NCI-H128 (cell line): Measurements from ENCODE around the gene CYP11A1.
"Not testable (repeated sequence)": the region's sequence is repeated elsewhere in the genome, so short reads cannot be mapped to it uniquely, and the experiment has no call there.

Experiments
- DNase-seq: peaks from one replicate; lab custom pipeline; 2025; ENCODE audit not compliant: unreplicated experiment; lab: John Stamatoyannopoulos, UW

Gene CYP11A1

DNA sequence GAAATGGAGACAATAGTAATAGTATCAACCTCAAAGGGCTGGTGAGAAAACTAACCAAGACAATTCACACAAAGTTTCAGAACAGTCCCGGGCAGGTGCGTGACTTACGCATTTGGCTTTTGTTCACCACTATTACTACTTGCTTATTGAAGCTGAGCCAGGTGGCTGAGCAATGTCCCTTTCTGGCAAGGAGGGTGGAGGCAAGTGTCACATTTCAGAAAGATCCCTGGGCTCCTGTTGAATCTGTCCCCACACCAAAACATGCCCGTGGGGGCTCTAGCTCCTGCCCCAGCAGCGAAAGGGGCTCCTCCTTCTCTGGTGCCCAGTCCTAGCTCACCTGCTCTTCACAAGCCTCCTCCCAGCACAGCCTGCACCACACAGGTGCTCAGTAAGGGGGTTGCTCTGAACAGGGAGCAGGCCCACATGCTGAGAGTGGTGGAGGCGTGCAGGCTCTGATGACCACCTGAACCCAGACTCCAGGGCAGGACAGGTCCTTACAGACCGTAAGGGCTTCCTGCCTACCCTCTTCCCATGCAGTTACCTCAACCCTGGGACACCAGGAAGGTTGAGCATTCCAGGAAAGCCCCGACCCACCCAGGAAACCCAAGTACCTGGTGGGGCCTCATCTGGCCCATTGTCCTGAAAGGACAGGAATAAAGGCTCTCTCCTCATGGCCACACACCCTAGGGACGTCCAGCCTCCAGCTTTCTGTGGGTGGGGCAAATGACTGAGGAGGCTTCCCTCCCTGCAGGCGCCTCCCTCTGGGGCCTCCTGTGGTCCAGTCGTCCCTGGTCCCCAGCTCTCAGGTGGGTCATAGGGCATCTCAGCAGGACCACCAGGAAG is 33.7 kb upstream of the CYP11A1 start:
- no peak for DNase-seq

DNA sequence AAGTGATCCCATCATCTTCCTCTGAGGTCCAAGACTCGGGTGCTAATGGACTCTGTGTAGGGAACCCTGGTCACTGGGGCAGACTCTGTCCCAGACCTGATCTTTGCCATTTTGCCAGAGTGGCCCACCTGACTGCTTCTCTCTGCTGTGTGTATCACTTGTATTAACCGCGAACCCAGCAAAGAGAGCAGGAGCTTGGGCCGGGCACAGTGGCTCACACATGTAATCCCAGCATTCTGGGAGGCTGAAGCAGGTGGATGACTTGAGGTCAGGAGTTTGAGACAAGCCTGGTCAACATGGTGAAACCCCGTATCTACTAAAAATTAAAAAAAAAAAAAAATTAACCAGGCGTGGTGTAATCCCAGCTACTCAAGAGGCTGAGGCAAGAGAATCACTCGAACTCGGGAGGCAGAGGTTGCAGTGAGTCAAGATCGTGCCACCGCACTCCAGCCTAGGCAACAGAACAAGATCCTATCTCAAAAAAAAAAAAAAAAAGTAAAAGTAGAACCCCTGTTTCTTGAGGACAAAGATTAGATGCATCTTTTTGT is 32.9 kb upstream of the CYP11A1 start:
- no peak for DNase-seq

DNA sequence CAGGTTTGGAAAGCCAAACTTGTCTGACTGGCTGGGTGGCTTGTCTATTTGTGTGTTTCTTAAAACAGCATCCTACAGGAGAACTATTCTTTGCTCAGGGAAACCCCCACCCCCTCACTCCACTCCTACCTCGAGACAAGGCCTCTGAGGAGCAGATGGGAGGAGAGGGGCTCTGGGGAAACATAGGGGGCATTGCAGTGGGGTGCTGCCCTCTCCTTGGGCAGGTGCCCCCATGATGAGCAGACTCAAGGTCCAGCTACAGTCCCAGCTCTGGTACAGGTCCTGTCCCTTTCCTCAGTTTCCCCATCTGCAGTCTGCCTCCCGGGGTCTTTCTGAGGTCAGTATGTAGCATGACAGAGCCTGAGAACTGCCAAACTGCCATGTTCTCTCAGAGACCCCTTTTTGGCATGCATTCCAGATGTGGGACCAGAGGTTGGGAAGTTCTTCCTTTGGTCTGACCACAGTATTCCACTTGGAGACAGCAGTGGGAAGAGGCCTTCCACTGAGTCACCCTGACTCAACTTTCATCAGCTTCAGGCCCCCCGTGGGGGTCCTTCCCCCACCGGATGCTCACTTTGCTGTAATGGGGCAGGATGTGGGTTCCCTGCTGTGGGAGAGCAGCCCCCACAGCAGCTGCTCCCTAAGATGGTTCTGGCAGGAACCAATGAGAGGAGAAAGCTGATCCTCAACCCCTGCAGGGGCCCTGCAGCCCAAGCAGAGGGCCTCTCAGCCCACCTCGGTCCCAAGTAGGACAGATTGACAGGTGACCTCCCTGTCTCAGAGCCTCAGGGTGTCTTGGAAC is 32.3 kb upstream of the CYP11A1 start:
- DNase-seq = no peak

DNA sequence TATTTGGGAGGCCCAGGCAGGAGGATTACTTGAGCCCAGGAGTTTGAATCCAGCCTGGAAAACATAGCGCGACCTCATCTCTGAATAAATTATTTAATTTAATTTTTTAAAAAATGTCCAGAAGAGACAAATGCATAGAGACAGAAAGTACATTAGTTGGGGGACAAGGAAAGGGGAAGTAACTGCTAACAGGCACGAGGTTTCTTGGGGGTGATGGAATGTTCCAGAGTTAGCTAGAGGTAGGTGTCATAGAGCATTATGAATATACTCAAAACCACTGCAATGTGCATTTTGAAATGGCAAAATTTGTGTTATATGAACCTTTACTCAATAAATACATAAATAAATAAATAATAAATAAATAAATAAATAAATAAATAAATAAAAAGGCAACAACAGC is 31.7 kb upstream of the CYP11A1 start:
- DNase-seq = no peak

DNA sequence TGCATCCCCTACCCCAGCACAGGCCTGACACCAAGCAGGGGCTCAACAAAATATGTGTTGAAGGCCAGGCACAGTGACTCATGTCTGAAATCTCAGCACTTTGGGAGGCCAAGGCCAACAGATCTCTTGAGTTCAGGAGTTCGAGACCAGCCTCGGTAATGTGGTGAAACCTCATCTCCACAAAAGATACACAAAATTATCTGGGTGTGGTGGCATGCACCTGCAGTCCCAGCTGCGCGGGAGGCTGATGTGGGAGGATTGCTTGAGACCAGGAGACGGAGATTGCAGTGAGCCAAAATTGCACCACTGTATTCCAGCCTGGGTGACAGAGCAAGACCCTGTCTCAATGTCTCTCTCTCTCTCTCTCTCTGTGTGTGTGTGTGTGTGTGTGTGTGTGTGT is 30.7 kb upstream of the CYP11A1 start:
- no peak for DNase-seq

DNA sequence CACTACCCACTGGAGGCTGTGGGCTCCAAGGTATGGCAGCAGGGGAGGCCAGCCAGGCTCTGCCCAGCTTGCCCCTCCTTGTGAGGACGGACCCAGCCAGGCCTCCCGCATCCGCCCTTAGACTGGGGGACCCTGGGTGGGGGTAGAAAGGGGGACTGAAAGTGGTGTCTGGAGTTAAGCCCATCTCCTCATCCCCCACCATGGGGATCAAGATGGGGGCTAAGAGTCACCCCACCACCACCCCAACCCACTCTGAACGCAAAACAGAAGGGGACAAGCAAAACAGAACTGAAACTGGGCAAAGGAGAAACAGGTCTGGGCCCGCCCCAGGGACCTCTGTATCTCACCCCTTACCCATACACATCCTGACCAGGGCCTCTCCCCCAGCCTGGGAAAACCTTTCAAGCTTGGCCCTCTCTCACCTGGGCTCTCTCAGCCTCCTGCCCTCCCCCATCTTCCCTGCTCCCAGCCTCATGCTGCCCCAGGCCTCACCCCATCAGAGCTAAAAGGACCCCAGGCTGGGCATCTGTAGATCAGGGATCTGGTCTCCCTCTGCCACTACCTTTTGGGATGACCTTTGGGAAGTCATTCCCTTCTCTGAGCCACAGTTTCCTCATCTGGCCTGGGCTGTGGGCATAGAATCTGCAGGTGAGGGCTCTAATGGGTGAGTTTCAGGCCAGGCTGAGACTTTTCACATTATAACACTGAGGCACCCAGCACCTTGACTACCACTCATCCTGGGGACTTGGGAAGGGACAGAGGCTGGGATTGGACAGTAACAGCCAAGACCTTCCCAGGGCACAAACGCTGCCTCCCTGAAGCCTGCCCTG is 30.0 kb upstream of the CYP11A1 start:
- DNase-seq = no peak

DNA sequence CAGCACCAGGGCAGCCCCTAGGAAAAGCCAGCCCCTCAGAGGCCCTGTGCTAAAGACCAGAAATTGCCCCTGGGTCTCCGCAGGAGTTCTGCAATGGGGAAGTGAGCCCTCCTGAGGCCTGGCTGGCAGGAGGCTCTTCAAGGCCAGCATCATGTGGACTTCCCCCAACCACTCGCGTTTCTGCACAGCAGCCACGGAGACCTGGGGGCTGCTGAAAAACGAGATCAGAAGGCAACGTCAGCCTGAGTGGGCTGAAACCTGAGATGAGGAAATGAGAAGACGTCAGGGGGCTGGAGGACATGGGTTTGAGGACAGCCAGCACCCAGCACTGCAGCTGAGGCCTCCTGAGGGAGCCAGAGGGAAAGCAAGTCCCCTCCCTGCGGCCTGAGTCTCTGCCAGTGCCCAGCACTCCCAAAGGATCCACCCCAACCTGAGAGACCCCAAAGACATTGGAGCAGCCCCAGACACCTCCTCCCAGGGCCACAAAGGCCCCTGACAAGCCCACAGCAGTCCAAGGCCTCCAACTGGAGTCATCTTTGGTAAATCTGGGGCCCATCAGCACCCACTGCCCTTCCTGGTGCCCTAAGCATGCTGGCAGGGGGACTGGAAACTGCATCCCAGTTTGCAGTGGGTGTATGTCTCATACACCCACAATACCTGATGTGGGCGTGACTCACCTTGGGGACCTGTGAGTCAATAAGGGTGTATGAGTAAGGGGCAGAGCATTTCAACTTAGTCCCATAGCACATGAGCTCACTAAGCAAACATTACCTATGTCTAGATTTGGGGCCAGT is 29.2 kb upstream of the CYP11A1 start:
- no peak for DNase-seq

DNA sequence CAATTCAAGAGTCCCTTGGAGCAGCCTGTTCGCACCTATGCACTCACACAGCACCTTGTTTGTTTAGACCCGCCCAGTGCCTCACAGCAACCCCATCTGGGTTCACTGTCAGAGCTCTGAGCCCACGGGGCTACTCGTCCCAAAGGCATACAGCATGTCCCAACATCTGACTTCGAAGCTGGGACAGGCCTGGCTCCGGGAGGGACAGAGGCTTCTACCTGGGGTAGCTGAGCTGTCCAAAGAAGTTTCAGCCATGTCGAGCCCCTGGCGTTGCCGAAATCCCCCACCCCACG is 28.6 kb upstream of the CYP11A1 start:
- DNase-seq = no peak

DNA sequence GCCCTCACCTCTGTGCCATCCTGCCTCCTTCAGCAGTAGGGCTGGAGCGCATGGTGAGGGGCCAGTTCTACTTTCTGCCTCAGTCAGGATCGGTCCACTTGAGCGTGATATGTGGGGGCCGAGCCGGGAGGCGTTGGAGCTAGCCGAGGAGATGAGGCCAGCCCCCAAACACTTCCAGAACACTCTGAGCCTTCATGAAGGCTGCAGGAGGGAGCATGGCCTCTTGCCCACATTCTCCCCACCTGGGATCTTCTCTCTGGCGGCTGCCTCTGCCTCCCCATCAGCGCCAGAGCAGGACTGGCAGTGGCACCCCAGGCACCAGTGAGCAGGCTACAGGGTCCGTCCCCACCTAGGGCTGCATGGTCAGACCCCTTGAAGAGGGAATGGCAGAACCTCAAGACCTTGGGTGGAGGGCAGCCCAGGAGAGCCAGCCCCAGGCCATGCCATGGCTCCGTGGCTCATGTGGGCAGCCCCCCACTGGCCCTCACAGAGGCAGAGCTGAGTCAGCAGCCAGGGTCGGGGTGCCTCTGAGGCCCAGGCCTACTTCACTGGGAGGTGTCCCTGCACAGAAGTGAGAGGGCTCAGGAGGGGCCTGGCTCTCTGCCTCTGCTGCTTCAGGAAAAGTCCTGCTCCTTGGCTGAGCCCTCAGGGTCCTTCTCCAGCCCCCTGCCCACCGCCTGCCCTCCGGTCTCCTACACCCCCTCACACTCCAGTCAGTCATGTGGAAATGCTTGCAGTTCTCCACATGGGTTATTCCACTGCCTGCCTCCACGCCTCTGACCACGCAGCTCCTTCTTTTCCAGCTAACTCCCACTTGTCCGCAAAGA is 28.1 kb upstream of the CYP11A1 start:
- DNase-seq = no peak

DNA sequence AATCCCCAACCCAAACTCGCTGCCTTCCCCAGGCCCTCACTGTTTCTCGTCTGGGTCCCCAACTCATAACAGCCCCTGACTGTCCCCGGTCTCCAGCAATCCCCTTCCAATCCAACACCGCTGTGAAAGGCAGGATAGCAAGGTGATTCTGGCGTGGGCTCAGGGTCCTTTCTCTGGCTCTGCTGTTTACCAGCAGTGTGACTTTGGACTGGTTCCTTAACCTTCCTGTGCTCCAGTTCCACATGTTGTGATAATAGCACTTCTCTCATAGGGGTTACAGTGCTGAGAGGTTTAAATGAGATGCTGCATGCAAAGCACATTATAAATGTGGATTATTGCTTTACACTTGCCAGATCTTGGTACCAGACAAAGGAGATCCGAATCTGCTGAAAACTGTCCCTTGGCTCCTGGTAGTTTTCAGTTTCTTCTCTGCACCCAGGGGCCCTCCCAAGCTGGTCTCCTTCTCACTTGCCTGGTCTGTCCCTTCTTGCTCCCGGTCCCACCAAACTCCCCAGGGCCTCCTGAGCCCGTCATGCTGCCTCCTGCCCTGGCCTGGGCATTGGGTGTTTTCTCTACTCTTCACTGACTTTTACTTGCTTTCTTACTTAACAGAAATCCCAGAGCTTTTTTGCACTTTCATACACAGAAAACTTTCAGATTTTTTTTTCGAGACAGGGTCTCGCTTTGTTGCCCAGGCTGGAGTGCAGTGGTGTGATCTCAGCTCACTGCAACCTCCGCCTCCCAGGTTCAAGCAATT is 26.8 kb upstream of the CYP11A1 start:
- DNase-seq = no peak

DNA sequence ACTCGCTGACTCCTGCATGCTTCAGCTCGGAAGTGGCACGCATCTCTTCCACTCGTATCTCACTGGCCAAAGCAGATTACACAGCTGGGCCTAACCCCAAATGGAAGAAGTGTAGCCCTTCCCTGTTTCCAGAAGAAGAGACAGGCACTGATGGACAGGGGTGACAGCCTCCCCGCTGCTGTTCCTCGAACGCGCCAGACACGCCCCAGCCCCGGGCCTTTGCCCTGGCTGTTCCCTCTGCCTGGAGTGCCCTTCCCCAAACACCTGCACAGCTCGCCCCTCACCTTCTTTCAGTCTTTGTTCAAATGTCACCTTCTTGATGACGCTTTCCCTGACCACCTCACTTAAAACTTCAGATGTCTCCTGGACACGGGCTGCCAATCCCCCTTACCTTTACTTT is 26.0 kb upstream of the CYP11A1 start:
- DNase-seq = no peak

DNA sequence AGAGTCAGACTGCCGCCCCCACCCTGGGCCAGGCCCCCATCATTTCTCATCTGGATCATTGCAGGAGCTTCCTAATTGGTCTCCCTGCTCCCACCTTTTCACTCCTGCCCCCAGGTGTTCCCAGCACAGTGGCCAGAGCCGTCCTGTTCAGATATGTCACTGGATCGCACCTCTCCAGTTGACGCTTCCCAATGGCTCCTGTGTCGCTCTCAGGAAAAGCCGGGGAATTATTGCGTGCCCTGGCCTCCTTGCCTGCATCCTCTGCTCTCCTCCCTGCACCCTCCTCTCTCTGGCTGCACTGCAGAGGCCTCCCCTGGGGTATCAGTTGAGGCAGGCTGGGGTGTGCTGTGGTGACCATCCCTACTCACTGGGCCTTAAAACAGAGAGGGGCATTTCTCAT is 25.5 kb upstream of the CYP11A1 start:
- DNase-seq = no peak

DNA sequence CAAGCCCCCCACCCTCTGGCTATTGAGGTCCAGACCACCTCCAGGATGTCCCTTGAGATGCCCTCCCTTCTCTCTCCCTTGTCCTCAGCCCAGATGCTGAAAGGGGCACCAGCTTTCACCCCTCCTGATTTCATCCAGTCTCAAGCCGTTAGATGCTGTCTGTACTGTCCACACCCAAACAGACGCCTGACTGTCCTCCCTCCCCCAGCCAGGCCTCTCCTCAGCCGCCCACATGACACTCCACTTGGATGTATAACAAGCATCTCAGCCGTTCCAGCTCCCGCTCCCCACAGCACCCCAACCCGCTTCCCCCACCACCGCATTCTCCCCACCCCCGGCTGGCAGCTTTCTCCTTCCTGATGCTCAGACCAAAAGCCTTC is 25.0 kb upstream of the CYP11A1 start:
- DNase-seq = no peak

DNA sequence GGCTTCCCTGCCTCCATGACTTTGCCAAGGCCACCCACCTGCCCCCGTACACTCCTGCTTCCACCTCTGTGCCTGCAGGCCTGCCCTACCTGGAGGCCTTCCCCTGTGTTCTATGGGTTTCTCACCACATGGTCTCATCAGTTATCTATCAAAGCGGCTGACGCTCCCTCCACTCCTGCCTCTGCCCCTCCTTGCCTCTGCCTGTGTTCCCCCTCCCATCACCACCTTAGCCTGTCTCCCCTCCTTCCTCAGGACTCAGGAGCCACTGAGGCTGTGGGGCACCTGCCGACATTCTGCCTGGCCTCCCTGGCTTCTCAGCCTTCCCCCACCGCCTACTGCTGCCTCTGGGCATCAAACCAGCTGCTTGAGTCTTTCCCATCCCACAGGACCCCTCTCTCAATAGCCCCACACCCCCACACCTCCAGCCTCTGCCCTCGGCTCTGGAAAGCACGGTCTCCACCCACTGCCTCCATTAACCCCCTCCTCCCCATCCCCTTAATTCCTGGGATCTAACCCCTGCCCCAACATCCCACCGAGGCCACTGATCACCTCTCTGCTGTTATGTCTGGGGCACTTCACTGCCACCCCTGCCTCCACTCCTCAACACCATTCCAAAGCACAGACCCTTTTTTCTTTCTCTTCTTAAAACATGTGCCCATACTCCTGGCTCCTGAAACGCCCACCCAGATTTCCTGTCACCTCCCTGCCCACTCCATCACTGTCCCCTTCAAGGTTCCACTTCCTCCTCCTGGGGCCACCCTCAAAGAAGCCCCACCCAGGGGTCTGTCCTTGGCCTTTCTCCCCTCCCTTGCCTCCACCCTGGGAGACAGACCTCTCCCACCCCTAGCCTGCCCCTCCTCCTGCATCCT is 24.4 kb upstream of the CYP11A1 start:
- no peak for DNase-seq

DNA sequence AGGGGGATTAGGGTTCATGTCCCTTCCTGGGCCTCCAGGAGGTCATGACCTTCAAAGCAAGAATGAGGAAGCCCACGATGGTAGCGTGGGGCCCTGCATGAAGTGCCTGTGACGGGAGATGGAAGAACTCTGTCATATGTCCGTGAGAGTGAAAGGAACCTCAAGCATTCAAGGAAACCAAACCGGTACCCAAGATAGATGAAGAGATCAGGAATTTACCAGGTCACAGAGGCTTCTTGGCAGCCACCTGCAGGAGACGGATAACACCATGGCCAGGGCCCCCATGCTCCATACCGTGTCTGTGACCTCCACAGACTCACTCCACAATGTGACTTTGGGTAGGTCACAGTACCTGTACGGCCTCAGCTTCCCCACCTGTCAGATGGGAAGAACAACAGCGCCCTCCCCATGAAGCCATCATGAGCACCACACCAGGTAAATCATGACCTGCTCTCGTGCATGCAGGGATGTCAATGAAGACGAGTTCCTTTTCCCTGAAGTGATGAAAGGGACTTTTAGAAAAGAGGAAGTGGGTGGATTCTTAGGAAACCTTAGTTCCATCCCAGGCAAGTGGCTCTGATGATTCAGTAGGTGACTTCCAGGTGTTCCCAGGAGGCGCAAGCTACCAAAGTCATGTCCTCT is 23.3 kb upstream of the CYP11A1 start:
- no peak for DNase-seq

DNA sequence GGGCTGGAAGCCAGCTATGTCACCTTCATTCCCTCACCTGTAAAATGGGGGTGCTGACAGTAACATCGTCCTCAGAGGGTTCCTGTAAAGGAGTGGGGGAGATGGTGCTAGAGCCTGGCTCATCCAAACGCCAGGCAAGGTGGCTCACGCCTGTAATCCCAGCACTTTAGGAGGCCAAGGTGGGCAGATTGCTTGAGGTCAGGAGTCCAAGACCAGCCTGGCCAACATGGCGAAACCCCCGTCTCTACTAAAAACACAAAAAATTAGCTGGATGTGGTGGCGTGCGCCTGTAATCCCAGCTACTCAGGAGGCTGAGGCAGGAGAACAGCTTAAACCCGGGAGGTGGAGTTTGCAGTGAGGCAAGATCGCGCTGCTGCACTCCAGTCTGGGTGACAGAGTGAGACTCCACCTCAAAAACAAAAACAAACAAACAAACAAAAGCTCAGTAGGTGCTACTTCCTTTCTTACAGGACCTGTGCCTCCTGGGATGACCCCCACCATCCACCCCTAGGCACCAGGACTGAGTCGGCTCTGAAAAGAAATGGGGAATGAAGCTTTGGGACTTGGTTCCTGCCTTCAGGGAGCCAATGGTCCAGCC is 22.7 kb upstream of the CYP11A1 start:
- DNase-seq = not testable (repeated sequence)
